HFF-Myc (cell line): Measurements from ENCODE around the gene CD9.

Source experiments
- DNase-seq: peaks from one replicate; pipeline ENCODE4 v3.0.0-alpha.2; 2011; ENCODE audit warnings: low read depth; ENCODE audit errors: extremely low read depth
- H3K4me3 ChIP-seq: replicated peaks from 2 replicates; pipeline ENCODE4 v1.5.1; 2011; ENCODE audit warnings: low read depth, mild to moderate bottlenecking, control low read depth, low read length
- CTCF ChIP-seq: IDR thresholded peaks from 2 replicates; pipeline ENCODE4 v1.5.1; 2012; ENCODE audit warnings: mild to moderate bottlenecking, low read depth, low read length, control low read depth; ENCODE audit errors: missing control alignments

The CD9 gene

GRCh38 chr12:6172086-6172485, 28.1 kb upstream of the CD9 start:
- H3K4me3 ChIP-seq: no peak overlapping the region
- TF ChIP-seq CTCF: no peak
- DNase-seq: no peak

- DNase-seq: no peak
- no peak overlapping the region for H3K4me3 ChIP-seq
- TF ChIP-seq CTCF: no peak
Measured at GRCh38 chr12:6172862-6173261, 27.3 kb upstream of the CD9 start.

GRCh38 chr12:6177642-6178358, 22.4 kb upstream of the CD9 start:
- DNase-seq: no peak
- H3K4me3 ChIP-seq: no peak overlapping the region
- no peak for TF ChIP-seq CTCF

GRCh38 chr12:6178981-6179761, 21.0 kb upstream of the CD9 start:
- no peak for DNase-seq

GRCh38 chr12:6180268-6181051, 19.7 kb upstream of the CD9 start:
- no peak overlapping the region for H3K4me3 ChIP-seq
- DNase-seq: no peak
- no peak for TF ChIP-seq CTCF

More at GRCh38 chr12:6178981-6179761, 21.0 kb upstream of the CD9 start:
- peak; percentile 18 for TF ChIP-seq CTCF
- no peak overlapping the region for H3K4me3 ChIP-seq

GRCh38 chr12:6181166-6181565, 19.0 kb upstream of the CD9 start:
- no peak for DNase-seq
- TF ChIP-seq CTCF: no peak
- H3K4me3 ChIP-seq: no peak overlapping the region
